NCI-H1092 treated with DMSO at 0.1 percent for 48 hours (cell line): ENCODE results near the gene SMIM33.
"Not testable (repeated sequence)": the region's sequence is repeated elsewhere in the genome, so short reads cannot be mapped to it uniquely, and the experiment has no call there.

Source experiments
- DNase-seq: peaks from one replicate; lab custom pipeline; 2025; lab: John Stamatoyannopoulos, UW

Gene SMIM33

GRCh38 chr5:139470821-139471300, at the start of gene SMIM33:
Gene SMIM33 (plus strand): TSS chr5:139471004. CDS start chr5:139471122, 118 bp downstream.
- DNase-seq = no peak

- peak; percentile 62 for DNase-seq
Measured at GRCh38 chr5:139422307-139422893, 48.4 kb upstream of the SMIM33 start.

- no peak for DNase-seq
Measured at GRCh38 chr5:139425497-139425896, 45.3 kb upstream of the SMIM33 start.

GRCh38 chr5:139426203-139426885, 44.5 kb upstream of the SMIM33 start:
- DNase-seq = no peak

- DNase-seq = no peak
Measured at GRCh38 chr5:139430015-139430414, 40.8 kb upstream of the SMIM33 start.

- DNase-seq = no peak
Measured at GRCh38 chr5:139431706-139432105, 39.1 kb upstream of the SMIM33 start.

GRCh38 chr5:139435676-139436075, 35.1 kb upstream of the SMIM33 start:
- no peak for DNase-seq

- DNase-seq = no peak
Measured at GRCh38 chr5:139438707-139439012, 32.1 kb upstream of the SMIM33 start.

GRCh38 chr5:139439013-139439903, 31.5 kb upstream of the SMIM33 start, which contains the start of gene DNAJC18:
Gene DNAJC18 (minus strand): TSS chr5:139439525. CDS start chr5:139439445, 80 bp downstream.
- peak; percentile 86 for DNase-seq

GRCh38 chr5:139440416-139440815, 30.4 kb upstream of the SMIM33 start:
- DNase-seq = not testable (repeated sequence)

GRCh38 chr5:139443831-139444453, 26.9 kb upstream of the SMIM33 start:
- no peak for DNase-seq

- no peak for DNase-seq
Measured at GRCh38 chr5:139445325-139446170, 25.3 kb upstream of the SMIM33 start.

GRCh38 chr5:139446956-139447779, 23.6 kb upstream of the SMIM33 start:
- DNase-seq = no peak

GRCh38 chr5:139451176-139451575, 19.6 kb upstream of the SMIM33 start:
- no peak for DNase-seq

GRCh38 chr5:139451878-139452660, 18.7 kb upstream of the SMIM33 start:
- no peak for DNase-seq

GRCh38 chr5:139453683-139454567, 16.9 kb upstream of the SMIM33 start:
- DNase-seq = no peak

- DNase-seq = no peak
Measured at GRCh38 chr5:139454568-139455290, 16.1 kb upstream of the SMIM33 start.

- DNase-seq = no peak
Measured at GRCh38 chr5:139456776-139457175, 14.0 kb upstream of the SMIM33 start.
